ENCODE data around the gene TCF12.

TCF12 gene

DNA sequence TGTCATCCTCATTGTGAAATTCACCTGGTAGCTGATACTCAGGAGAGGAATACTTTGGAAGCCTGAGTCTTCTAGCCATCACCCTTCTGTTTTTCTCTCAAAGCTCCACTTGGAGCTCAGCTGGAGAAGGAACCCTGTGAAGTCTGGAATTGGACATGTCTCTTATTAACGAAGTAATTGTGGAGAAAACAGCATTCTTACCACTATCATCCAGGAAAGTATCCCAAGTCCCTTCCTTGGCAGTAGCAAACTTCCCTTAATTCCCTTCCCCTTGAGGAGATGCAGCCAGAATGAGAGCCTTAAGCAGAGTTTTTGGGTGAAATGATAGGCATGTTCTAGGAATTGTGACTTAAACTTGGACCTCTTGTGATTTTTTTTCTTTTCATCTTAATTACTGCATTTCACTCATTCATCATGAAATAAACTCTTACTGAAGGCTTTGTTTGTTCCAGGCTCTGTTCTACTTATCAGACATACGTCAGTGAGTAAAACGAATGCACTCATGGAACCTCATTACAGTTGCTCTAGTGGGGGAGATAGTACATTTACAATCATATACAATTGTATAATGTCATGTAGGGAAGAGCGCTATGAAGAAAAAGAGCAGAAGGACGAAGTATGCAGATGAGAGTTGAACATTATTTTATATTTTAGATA, 30.5 kb upstream of the TCF12 start:
- Histone ChIP-seq H3K36me3 (ENCODE audit: control insufficient read depth, insufficient read depth, low read length) (no peaks in the 10 kb centered on the region), H3K9me3 (ENCODE audit: control insufficient read depth, low read length) (no peaks in the 10 kb centered on the region), H3K4me3 (ENCODE audit: insufficient read depth, low read depth, low read length) (peak overlapping the region; percentile 51), H3K4me1 (ENCODE audit: control insufficient read depth, insufficient read depth, low read length) (peaks cover 16% of the 10 kb centered on the region), H3K27ac (ENCODE audit: insufficient read depth, low read depth, low read length, poor library complexity, severe bottlenecking) (peak overlapping the region; percentile 93), H3K27me3 (ENCODE audit: control insufficient read depth, insufficient read depth, low read length, poor library complexity, severe bottlenecking) (no peaks in the 10 kb centered on the region)
- WGBS, 2 experiments = 72% methylated on average over 4 to 5 of the region's 5 CpGs

GRCh38 chr15:56890038-56890437, 28.4 kb upstream of the TCF12 start:
- H3K4me3 ChIP-seq (ENCODE audit: insufficient read depth, low read depth, low read length) = no peak overlapping the region
- WGBS, 2 experiments = 94 to 97% methylated on average over 2 of the region's 2 CpGs
- H3K27ac ChIP-seq (ENCODE audit: insufficient read depth, low read depth, low read length, poor library complexity, severe bottlenecking) = no peak overlapping the region
- no peaks in the 10 kb centered on the region for H3K9me3 ChIP-seq (ENCODE audit: control insufficient read depth, low read length)
- no peaks in the 10 kb centered on the region for H3K27me3 ChIP-seq (ENCODE audit: control insufficient read depth, insufficient read depth, low read length, poor library complexity, severe bottlenecking)
- no peaks in the 10 kb centered on the region for H3K36me3 ChIP-seq (ENCODE audit: control insufficient read depth, insufficient read depth, low read length)
- H3K4me1 ChIP-seq (ENCODE audit: control insufficient read depth, insufficient read depth, low read length) = peaks cover 16% of the 10 kb centered on the region

- no peaks in the 10 kb centered on the region for H3K27me3 ChIP-seq (ENCODE audit: control insufficient read depth, insufficient read depth, low read length, poor library complexity, severe bottlenecking)
- no peak overlapping the region for H3K4me3 ChIP-seq (ENCODE audit: insufficient read depth, low read depth, low read length)
- no peak overlapping the region for H3K27ac ChIP-seq (ENCODE audit: insufficient read depth, low read depth, low read length, poor library complexity, severe bottlenecking)
- no peaks in the 10 kb centered on the region for H3K9me3 ChIP-seq (ENCODE audit: control insufficient read depth, low read length)
- no peaks in the 10 kb centered on the region for H3K36me3 ChIP-seq (ENCODE audit: control insufficient read depth, insufficient read depth, low read length)
- peaks cover 13% of the 10 kb centered on the region for H3K4me1 ChIP-seq (ENCODE audit: control insufficient read depth, insufficient read depth, low read length)
Observed at GRCh38 chr15:56891852-56892440, 26.5 kb upstream of the TCF12 start.

DNA sequence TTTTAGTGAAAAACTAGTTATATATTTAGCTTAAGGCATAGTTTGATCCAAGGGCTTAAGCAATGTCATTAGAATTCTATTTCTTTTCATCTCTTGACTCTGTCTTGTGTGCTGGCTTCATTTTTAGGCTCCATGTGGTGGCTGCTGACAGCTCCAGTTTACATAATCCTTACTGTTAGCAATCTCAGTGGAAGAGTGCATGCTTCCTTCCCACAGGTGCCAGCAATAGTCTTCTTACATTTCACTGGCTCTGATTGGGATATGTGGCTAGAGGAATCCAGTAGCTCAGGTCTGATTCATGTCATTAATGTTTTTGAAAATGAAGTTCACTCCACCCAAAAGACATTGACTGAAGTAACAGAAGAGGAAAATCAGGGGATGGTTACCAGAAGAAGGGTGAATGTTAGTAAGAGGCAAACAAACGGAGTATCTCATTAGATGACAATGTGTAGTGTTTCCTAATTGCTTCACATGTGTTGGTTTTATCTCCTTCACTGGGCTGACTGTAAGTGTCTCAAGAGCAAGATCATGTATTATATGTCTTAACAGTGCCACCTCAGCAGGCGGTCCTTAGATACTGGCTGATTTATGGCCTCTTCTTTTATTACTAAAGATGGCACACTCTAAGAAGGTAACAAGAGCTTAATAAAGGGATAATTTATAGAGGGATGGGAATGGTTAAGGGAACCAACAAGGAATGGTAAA, 25.6 kb upstream of the TCF12 start:
- H3K27me3 ChIP-seq (ENCODE audit: control insufficient read depth, insufficient read depth, low read length, poor library complexity, severe bottlenecking) = no peaks in the 10 kb centered on the region
- no peaks in the 10 kb centered on the region for H3K36me3 ChIP-seq (ENCODE audit: control insufficient read depth, insufficient read depth, low read length)
- no peaks in the 10 kb centered on the region for H3K9me3 ChIP-seq (ENCODE audit: control insufficient read depth, low read length)
- no peak overlapping the region for H3K27ac ChIP-seq (ENCODE audit: insufficient read depth, low read depth, low read length, poor library complexity, severe bottlenecking)
- no peak overlapping the region for H3K4me3 ChIP-seq (ENCODE audit: insufficient read depth, low read depth, low read length)
- H3K4me1 ChIP-seq (ENCODE audit: control insufficient read depth, insufficient read depth, low read length) = peaks cover 10% of the 10 kb centered on the region
- 92 to 98% methylated on average over 2 of the region's 2 CpGs for WGBS, 2 experiments

DNA sequence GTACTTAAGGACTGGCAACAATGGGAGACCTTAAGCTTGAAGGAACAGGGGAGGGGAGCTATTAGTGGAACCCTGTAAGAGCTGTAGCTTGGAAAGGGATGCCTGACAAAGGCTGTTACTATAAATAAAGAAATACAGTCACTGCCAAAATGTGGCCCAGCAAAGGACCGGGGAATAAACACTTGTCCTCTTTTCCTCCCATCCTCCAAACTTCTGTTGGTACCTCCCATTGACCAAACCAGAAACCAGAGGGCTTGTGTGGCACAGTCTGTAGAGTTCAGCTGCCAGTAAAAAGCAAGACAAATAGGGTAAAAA, 25.1 kb upstream of the TCF12 start:
- Histone ChIP-seq H3K27ac (ENCODE audit: insufficient read depth, low read depth, low read length, poor library complexity, severe bottlenecking) (no peak overlapping the region), H3K4me1 (ENCODE audit: control insufficient read depth, insufficient read depth, low read length) (peaks cover 5% of the 10 kb centered on the region), H3K4me3 (ENCODE audit: insufficient read depth, low read depth, low read length) (no peak overlapping the region), H3K36me3 (ENCODE audit: control insufficient read depth, insufficient read depth, low read length) (no peaks in the 10 kb centered on the region), H3K9me3 (ENCODE audit: control insufficient read depth, low read length) (no peaks in the 10 kb centered on the region), H3K27me3 (ENCODE audit: control insufficient read depth, insufficient read depth, low read length, poor library complexity, severe bottlenecking) (no peaks in the 10 kb centered on the region)
- 64 to 90% methylated on average over 1 of the region's 1 CpG for WGBS, 2 experiments

GRCh38 chr15:56894601-56895000, 23.8 kb upstream of the TCF12 start:
- Histone ChIP-seq H3K27ac (ENCODE audit: insufficient read depth, low read depth, low read length, poor library complexity, severe bottlenecking) (no peak overlapping the region), H3K36me3 (ENCODE audit: control insufficient read depth, insufficient read depth, low read length) (no peaks in the 10 kb centered on the region), H3K9me3 (ENCODE audit: control insufficient read depth, low read length) (no peaks in the 10 kb centered on the region), H3K4me1 (ENCODE audit: control insufficient read depth, insufficient read depth, low read length) (no peaks in the 10 kb centered on the region), H3K27me3 (ENCODE audit: control insufficient read depth, insufficient read depth, low read length, poor library complexity, severe bottlenecking) (no peaks in the 10 kb centered on the region), H3K4me3 (ENCODE audit: insufficient read depth, low read depth, low read length) (no peak overlapping the region)
- 88 to 100% methylated on average over 2 of the region's 3 CpGs for WGBS, 2 experiments

DNA sequence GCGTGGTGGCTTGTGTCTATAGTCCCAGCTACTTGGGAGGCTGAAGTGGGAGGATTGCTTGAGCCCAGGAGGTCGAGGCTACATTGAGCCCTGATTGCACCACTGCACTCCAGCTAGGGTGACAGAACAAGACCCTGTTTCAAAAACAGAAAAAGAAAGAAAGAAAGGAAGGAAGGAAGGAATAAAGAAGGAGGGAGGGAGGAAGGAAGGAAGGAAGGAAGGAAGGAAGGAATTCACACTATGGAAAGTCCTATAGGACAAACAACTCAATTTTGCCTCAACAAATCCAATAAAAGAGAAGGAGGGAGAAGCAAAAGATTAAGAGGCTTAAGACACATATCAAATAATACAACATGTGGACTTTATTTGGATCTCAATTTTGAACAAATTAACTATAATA, 16.5 kb upstream of the TCF12 start:
- 89 to 90% methylated on average over 2 of the region's 2 CpGs for WGBS, 2 experiments
- Histone ChIP-seq H3K27ac (ENCODE audit: insufficient read depth, low read depth, low read length, poor library complexity, severe bottlenecking) (no peak overlapping the region), H3K36me3 (ENCODE audit: control insufficient read depth, insufficient read depth, low read length) (no peaks in the 10 kb centered on the region)

GRCh38 chr15:56906766-56907165, 11.7 kb upstream of the TCF12 start:
- Histone ChIP-seq H3K4me3 (ENCODE audit: insufficient read depth, low read depth, low read length) (no peak overlapping the region), H3K27ac (ENCODE audit: insufficient read depth, low read depth, low read length, poor library complexity, severe bottlenecking) (no peak overlapping the region), H3K9me3 (ENCODE audit: control insufficient read depth, low read length) (no peaks in the 10 kb centered on the region), H3K4me1 (ENCODE audit: control insufficient read depth, insufficient read depth, low read length) (no peaks in the 10 kb centered on the region), H3K36me3 (ENCODE audit: control insufficient read depth, insufficient read depth, low read length) (no peaks in the 10 kb centered on the region), H3K27me3 (ENCODE audit: control insufficient read depth, insufficient read depth, low read length, poor library complexity, severe bottlenecking) (no peaks in the 10 kb centered on the region)
- WGBS, 2 experiments = 65 to 78% methylated on average over 1 of the region's 1 CpG

More for the DNA sequence above, 16.5 kb upstream of the TCF12 start:
- H3K4me1 ChIP-seq (ENCODE audit: control insufficient read depth, insufficient read depth, low read length) = no peaks in the 10 kb centered on the region
- H3K9me3 ChIP-seq (ENCODE audit: control insufficient read depth, low read length) = no peaks in the 10 kb centered on the region
- H3K27me3 ChIP-seq (ENCODE audit: control insufficient read depth, insufficient read depth, low read length, poor library complexity, severe bottlenecking) = no peaks in the 10 kb centered on the region
- H3K4me3 ChIP-seq (ENCODE audit: insufficient read depth, low read depth, low read length) = no peak overlapping the region

DNA sequence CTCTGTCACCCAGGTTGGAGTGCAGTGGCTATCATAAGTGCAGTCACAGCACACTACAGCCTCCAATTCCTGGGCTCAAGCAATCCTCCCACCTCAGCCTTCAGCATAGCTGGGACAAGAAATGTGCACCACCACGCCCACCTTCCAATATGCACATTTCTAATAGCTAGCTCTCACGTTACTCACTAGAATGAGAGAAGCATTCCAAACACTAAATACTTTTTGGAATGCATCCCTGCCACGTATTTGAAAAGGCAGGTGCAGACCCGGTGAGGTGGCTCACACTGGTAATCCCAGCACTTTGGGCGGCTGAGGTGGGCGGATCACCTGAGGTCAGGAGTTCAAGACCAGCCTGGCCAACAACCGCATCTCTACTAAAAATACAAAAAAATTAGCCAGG, 7.6 kb upstream of the TCF12 start:
- 81 to 83% methylated on average over 7 of the region's 7 CpGs for WGBS, 2 experiments
- Histone ChIP-seq H3K4me3 (ENCODE audit: insufficient read depth, low read depth, low read length) (no peak overlapping the region), H3K4me1 (ENCODE audit: control insufficient read depth, insufficient read depth, low read length) (no peaks in the 10 kb centered on the region), H3K27me3 (ENCODE audit: control insufficient read depth, insufficient read depth, low read length, poor library complexity, severe bottlenecking) (no peaks in the 10 kb centered on the region), H3K36me3 (ENCODE audit: control insufficient read depth, insufficient read depth, low read length) (no peaks in the 10 kb centered on the region), H3K9me3 (ENCODE audit: control insufficient read depth, low read length) (no peaks in the 10 kb centered on the region), H3K27ac (ENCODE audit: insufficient read depth, low read depth, low read length, poor library complexity, severe bottlenecking) (no peak overlapping the region)

- Histone ChIP-seq H3K27ac (ENCODE audit: insufficient read depth, low read depth, low read length, poor library complexity, severe bottlenecking) (no peak overlapping the region), H3K36me3 (ENCODE audit: control insufficient read depth, insufficient read depth, low read length) (no peaks in the 10 kb centered on the region), H3K4me1 (ENCODE audit: control insufficient read depth, insufficient read depth, low read length) (peaks cover 4% of the 10 kb centered on the region), H3K4me3 (ENCODE audit: insufficient read depth, low read depth, low read length) (no peak overlapping the region), H3K27me3 (ENCODE audit: control insufficient read depth, insufficient read depth, low read length, poor library complexity, severe bottlenecking) (no peaks in the 10 kb centered on the region), H3K9me3 (ENCODE audit: control insufficient read depth, low read length) (no peaks in the 10 kb centered on the region)
- 89 to 92% methylated on average over 3 of the region's 3 CpGs for WGBS, 2 experiments
Observed at GRCh38 chr15:56913241-56913640, 5.2 kb upstream of the TCF12 start.
